Mesothelial cell of epicardium (in vitro differentiated cells): Measurements from ENCODE around the gene TUBA3E. TPM values are rescaled to one million over a fixed set of nuclear protein-coding genes. Genes with fewer than 3 reads are reported as not detected.
"Not testable (repeated sequence)": the region's sequence is repeated elsewhere in the genome, so short reads cannot be mapped to it uniquely, and the experiment has no call there.

Source experiments
- DNase-seq, 2 experiments: peaks; one replicate each; pipeline ENCODE4 v3.0.0; 2021; ENCODE audit warnings: low spot score in 2 of 2; ENCODE audit not compliant: unreplicated experiment in 2 of 2
- H3K27ac Mint-ChIP-seq: 2 replicates; pipeline ENCODE4 v1.8.0; 2021; ENCODE audit warnings: mixed read lengths
- H3K27me3 Mint-ChIP-seq: 2 replicates; pipeline ENCODE4 v1.8.0; 2021; ENCODE audit warnings: low read depth, mixed read lengths
- H3K36me3 Mint-ChIP-seq: 2 replicates; pipeline ENCODE4 v1.8.0; 2021; ENCODE audit warnings: mixed read lengths
- H3K4me1 Mint-ChIP-seq: 2 replicates; pipeline ENCODE4 v1.8.0; 2021; ENCODE audit warnings: mixed read lengths
- H3K4me3 Mint-ChIP-seq: 2 replicates; pipeline ENCODE4 v1.8.0; 2021; ENCODE audit warnings: mild to moderate bottlenecking, moderate library complexity, mixed read lengths
- H3K9me3 Mint-ChIP-seq: 2 replicates; pipeline ENCODE4 v1.8.0; 2021; ENCODE audit warnings: mixed read lengths
- CTCF ChIP-seq: fragments of 200-600 bp; sonication (generic); IDR thresholded peaks from one replicate; pipeline ENCODE4 v1.5.0; 2021; ENCODE audit warnings: antibody characterized with exemption; ENCODE audit not compliant: unreplicated experiment
- total RNA-seq: library from RNA; stranded (reverse); gene quantifications from 3 replicates; pipeline ENCODE4 v1.2.1, GENCODE V29; 2021

Gene TUBA3E
- not detected in 3 replicates for total RNA-seq

- DNase-seq = no peak
- H3K36me3 Mint-ChIP-seq = no peaks in the 10 kb centered on the region
- H3K27me3 Mint-ChIP-seq = no peaks in the 10 kb centered on the region
- no peaks in the 10 kb centered on the region for H3K9me3 Mint-ChIP-seq
- no peak within 1 kb of the TSS for H3K27ac Mint-ChIP-seq
- peaks cover 2% of the 10 kb centered on the region for H3K4me1 Mint-ChIP-seq
- H3K4me3 Mint-ChIP-seq = no peak within 1 kb of the TSS
- TF ChIP-seq CTCF = no peak
Measured at GRCh38 chr2:130198343-130198742, at the start of gene TUBA3E. TSS of gene TUBA3E (minus strand) at chr2:130198439. CDS start at chr2:130198360, 79 bp downstream.

- H3K27ac Mint-ChIP-seq = no peak overlapping the region
- H3K27me3 Mint-ChIP-seq = peaks cover 44% of the 10 kb centered on the region
Measured at GRCh38 chr2:130246430-130246829, 48.2 kb upstream of the TUBA3E start.

GRCh38 chr2:130245976-130246375 is 47.7 kb upstream of the TUBA3E start:
- peaks cover 45% of the 10 kb centered on the region for H3K27me3 Mint-ChIP-seq
- no peaks in the 10 kb centered on the region for H3K36me3 Mint-ChIP-seq
- no peak overlapping the region for H3K27ac Mint-ChIP-seq
- TF ChIP-seq CTCF = no peak
- H3K9me3 Mint-ChIP-seq = peaks cover 3% of the 10 kb centered on the region
- no peaks in the 10 kb centered on the region for H3K4me1 Mint-ChIP-seq
- no peak for DNase-seq
- no peak overlapping the region for H3K4me3 Mint-ChIP-seq

More at GRCh38 chr2:130246430-130246829, 48.2 kb upstream of the TUBA3E start:
- DNase-seq = no peak
- TF ChIP-seq CTCF = no peak
- H3K4me3 Mint-ChIP-seq = no peak overlapping the region
- peaks cover 3% of the 10 kb centered on the region for H3K9me3 Mint-ChIP-seq
- H3K36me3 Mint-ChIP-seq = no peaks in the 10 kb centered on the region
- no peaks in the 10 kb centered on the region for H3K4me1 Mint-ChIP-seq

GRCh38 chr2:130243359-130243758 is 45.1 kb upstream of the TUBA3E start:
- no peak for TF ChIP-seq CTCF
- H3K9me3 Mint-ChIP-seq = peaks cover 3% of the 10 kb centered on the region
- H3K27ac Mint-ChIP-seq = no peak overlapping the region
- H3K36me3 Mint-ChIP-seq = no peaks in the 10 kb centered on the region
- DNase-seq = no peak
- no peak overlapping the region for H3K4me3 Mint-ChIP-seq
- H3K27me3 Mint-ChIP-seq = peaks cover 39% of the 10 kb centered on the region
- no peaks in the 10 kb centered on the region for H3K4me1 Mint-ChIP-seq

- H3K4me3 Mint-ChIP-seq = no peak overlapping the region
Measured at GRCh38 chr2:130241041-130241707, 42.9 kb upstream of the TUBA3E start.

GRCh38 chr2:130239581-130239980 is 41.3 kb upstream of the TUBA3E start:
- H3K9me3 Mint-ChIP-seq, H3K27ac Mint-ChIP-seq, DNase-seq, H3K36me3 Mint-ChIP-seq, H3K4me3 Mint-ChIP-seq, H3K4me1 Mint-ChIP-seq: not testable (repeated sequence)
- peaks cover 29% of the 10 kb centered on the region for H3K27me3 Mint-ChIP-seq

More at GRCh38 chr2:130241041-130241707, 42.9 kb upstream of the TUBA3E start:
- no peak for DNase-seq
- Mint-ChIP-seq H3K27me3 (peaks cover 32% of the 10 kb centered on the region), H3K27ac (no peak overlapping the region), H3K9me3 (peaks cover 3% of the 10 kb centered on the region), H3K4me1 (no peaks in the 10 kb centered on the region), H3K36me3 (no peaks in the 10 kb centered on the region)
- no peak for TF ChIP-seq CTCF

- H3K27ac Mint-ChIP-seq, H3K36me3 Mint-ChIP-seq, H3K9me3 Mint-ChIP-seq, H3K4me1 Mint-ChIP-seq, H3K4me3 Mint-ChIP-seq, DNase-seq: not testable (repeated sequence)
- peaks cover 19% of the 10 kb centered on the region for H3K27me3 Mint-ChIP-seq
Measured at GRCh38 chr2:130233066-130233465, 34.8 kb upstream of the TUBA3E start.
